Keratinocyte (primary cell): ENCODE results near the gene GFI1.

ENCODE experiments used
- CTCF ChIP-seq, 3 experiments: IDR thresholded peaks in 1 of 3; conservative IDR thresholded peaks in 1 of 3; optimal IDR thresholded peaks in 1 of 3; 2 replicates in 2 of 3; 3 replicates in 1 of 3; pipeline versions ENCODE3 to v1.5.1; 2011; ENCODE audit warnings: low read length in 3 of 3, mild to moderate bottlenecking in 3 of 3, moderate library complexity in 2 of 3, control low read depth in 1 of 3, inconsistent platforms in 1 of 3; ENCODE audit not compliant: insufficient read depth in 2 of 3; ENCODE audit errors: extremely low read depth in 1 of 3
- EZH2 ChIP-seq: IDR thresholded peaks from one replicate; pipeline ENCODE4 v1.6.1; 2012; ENCODE audit warnings: inconsistent platforms, mild to moderate bottlenecking, low read length, moderate library complexity

- no peak for TF ChIP-seq CTCF (optimal IDR thresholded peaks at IDR 0.05 in 1 of 3, IDR thresholded peaks at IDR 0.05 in 1 of 3, conservative IDR thresholded peaks at IDR 0.05 in 1 of 3; ENCODE audit: extremely low read depth in 1 of 3, insufficient read depth in 2 of 3, low read length in 3 of 3)
- no peak for TF ChIP-seq EZH2
Measured at GRCh38 chr1:92447033-92447681, 39.6 kb downstream of the GFI1 start.
